Neuron (in vitro differentiated cells): ENCODE measurements around the gene SIT1.

ENCODE experiments used
- H2AFZ ChIP-seq: one replicate; pipeline ENCODE4 v1.6.1; 2013; ENCODE audit warnings: low read depth, mild to moderate bottlenecking, inconsistent platforms, low read length, moderate library complexity
- H3K27me3 ChIP-seq: one replicate; pipeline ENCODE4 v1.6.1; 2013; ENCODE audit warnings: low read length; ENCODE audit not compliant: insufficient read depth
- H3K36me3 ChIP-seq: one replicate; pipeline ENCODE4 v1.6.1; 2013; ENCODE audit warnings: low read length; ENCODE audit not compliant: insufficient read depth
- H3K4me1 ChIP-seq: one replicate; pipeline ENCODE4 v1.6.1; 2013; ENCODE audit warnings: low read length; ENCODE audit not compliant: insufficient read depth
- H3K4me3 ChIP-seq: 2 replicates; pipeline ENCODE4 v1.5.1; 2013; ENCODE audit warnings: mild to moderate bottlenecking, low read length, moderate library complexity
- H3K9me3 ChIP-seq: one replicate; pipeline ENCODE4 v1.6.1; 2013; ENCODE audit warnings: low read length

SIT1 gene

DNA sequence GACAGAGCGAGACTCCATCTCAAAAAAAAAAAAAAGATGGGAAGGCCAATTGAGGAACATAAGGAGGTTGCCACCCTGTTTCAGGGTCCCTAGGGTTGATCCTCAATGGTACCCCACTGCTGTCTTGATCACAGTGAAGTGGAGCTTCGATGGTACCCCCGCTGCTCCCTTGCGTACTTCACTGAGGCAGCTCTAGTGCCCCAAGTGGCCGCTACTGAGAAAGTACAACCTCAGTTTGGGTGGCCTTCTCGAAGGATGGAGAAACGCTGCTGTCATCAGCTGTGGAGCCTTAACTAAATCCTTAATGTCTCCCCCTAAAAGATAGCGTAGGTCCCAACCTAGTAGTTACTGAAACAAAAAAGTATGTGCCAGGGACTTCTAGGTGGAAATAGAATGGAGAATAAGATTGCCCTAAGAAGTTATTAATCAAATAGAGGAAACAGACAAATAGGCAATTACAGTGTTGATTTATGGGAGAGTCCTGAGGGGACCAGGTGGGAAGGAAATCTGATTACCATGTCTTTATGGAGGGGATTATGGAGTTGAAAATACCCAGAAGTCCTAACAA, 39.4 kb downstream of the SIT1 start:
- no peaks in the 10 kb centered on the region for H3K9me3 ChIP-seq
- peaks cover 22% of the 10 kb centered on the region for H3K36me3 ChIP-seq
- H3K4me1 ChIP-seq = peaks cover under 1% of the 10 kb centered on the region
- no peak overlapping the region for H2AFZ ChIP-seq
- no peak overlapping the region for H3K4me3 ChIP-seq
- H3K27me3 ChIP-seq = peaks cover 20% of the 10 kb centered on the region

DNA sequence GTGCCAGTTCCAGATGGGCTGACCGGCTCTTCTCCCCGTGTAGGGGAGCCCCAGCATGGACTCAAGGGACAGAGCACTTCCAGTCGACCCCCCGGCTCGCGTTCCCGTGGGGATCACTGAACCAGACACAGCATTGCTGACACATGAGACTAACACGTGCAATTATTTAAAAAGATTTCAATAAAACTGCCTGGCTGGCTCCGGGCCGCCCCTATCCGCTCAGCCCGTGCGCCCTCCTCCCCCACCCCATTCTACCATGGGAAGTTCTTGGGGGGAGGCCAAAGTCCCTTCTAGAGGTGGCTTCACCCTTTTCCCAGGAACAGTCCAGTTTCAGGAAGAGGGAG, 40.9 kb downstream of the SIT1 start:
- no peak overlapping the region for H3K4me3 ChIP-seq
- no peak overlapping the region for H2AFZ ChIP-seq
- H3K4me1 ChIP-seq = peaks cover 7% of the 10 kb centered on the region
- peaks cover 5% of the 10 kb centered on the region for H3K27me3 ChIP-seq
- peaks cover 22% of the 10 kb centered on the region for H3K36me3 ChIP-seq
- H3K9me3 ChIP-seq = no peaks in the 10 kb centered on the region

DNA sequence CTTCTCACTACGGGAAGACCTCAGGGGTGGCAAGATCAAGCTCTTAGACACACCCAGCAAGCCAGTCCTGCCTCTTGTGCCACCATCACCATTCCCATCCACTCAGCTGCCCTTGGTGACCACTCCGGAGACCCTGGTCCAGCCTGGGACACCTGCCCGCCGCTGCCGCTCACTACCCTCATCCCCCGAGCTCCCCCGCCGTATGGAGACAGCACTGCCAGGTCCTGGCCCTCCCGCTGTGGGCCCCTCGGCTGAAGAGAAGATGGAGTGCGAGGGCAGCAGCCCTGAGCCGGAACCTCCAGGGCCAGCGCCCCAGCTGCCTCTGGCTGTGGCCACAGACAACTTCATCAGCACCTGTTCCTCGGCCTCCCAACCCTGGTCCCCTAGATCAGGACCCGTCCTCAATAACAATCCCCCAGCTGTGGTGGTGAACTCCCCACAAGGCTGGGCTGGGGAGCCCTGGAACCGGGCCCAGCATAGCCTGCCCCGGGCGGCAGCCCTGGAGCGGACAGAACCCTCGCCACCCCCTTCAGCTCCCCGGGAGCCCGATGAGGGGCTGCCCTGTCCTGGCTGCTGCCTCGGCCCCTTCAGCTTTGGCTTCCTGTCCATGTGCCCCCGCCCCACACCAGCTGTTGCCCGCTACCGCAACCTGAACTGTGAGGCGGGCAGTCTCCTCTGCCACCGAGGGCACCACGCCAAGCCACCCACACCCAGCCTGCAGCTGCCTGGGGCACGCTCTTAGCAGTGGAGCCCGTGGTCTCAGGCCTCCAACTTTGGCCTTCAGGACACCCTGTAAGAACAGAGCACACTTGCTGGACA, 41.5 kb downstream of the SIT1 start:
- Histone ChIP-seq H2AFZ (no peak overlapping the region), H3K4me3 (no peak overlapping the region), H3K27me3 (no peaks in the 10 kb centered on the region), H3K9me3 (no peaks in the 10 kb centered on the region), H3K36me3 (peaks cover 22% of the 10 kb centered on the region), H3K4me1 (peaks cover 13% of the 10 kb centered on the region)

DNA sequence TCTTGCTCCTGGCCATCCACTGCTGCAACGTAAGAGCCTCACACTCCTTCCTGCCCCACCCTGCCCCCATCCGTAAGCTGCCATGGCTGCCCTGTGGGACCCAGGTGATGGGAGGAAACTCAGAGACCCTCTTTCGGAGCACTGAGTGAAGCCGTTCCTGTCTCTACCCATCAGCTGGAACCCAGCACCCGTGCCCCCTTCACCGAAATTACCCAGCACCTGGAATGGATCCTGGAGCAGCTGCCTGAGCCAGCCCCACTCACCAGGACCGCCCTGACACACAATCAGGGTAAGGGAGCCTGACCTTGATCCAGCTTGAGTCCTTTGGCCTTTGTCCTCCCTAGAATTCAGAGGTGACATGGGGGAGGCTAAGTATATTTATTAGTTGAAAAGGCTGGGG, 42.5 kb downstream of the SIT1 start:
- peaks cover 18% of the 10 kb centered on the region for H3K4me1 ChIP-seq
- H3K9me3 ChIP-seq = no peaks in the 10 kb centered on the region
- H3K27me3 ChIP-seq = no peaks in the 10 kb centered on the region
- no peak overlapping the region for H3K4me3 ChIP-seq
- H3K36me3 ChIP-seq = peaks cover 22% of the 10 kb centered on the region
- H2AFZ ChIP-seq = no peak overlapping the region

DNA sequence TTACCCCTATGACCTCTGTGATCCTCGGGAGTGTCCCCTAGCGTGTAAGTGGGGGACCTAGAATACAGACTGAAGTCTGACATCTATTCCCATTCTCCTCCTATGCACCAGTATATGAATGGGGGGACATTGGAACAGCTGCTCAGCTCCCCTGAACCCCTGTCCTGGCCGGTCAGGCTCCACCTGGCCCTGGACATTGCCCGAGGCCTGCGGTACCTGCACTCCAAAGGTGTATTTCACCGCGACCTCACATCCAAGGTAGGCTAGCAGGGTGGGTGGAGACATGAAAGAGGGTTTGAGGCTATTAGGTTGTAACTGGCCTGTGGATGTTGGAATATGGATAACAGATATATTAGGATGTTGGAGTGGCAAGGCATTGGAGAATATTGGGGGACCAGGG, 44.0 kb downstream of the SIT1 start:
- Histone ChIP-seq H3K27me3 (no peaks in the 10 kb centered on the region), H3K36me3 (peaks cover 22% of the 10 kb centered on the region), H3K4me3 (peak overlapping the region; percentile 59), H3K9me3 (no peaks in the 10 kb centered on the region), H2AFZ (no peak overlapping the region), H3K4me1 (peaks cover 18% of the 10 kb centered on the region)

DNA sequence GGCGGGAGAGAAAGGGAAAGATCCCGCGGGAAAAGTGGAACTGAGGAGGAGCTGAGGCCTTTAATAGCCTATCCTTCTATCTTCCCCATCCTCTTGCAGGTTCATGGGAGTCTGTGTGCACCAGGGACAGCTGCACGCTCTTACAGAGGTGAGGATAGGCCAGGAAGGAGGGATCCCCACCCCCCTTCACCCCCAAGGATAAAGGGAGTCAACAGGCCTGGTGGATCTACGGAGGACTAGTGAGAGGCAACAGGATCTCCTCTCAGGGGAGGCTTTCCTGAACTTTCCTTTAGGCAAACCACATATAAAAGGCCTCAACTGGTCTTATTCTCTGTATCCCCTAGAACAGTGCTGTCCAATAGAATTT, 44.6 kb downstream of the SIT1 start:
- no peaks in the 10 kb centered on the region for H3K27me3 ChIP-seq
- H3K4me1 ChIP-seq = peaks cover 18% of the 10 kb centered on the region
- H3K9me3 ChIP-seq = no peaks in the 10 kb centered on the region
- H3K4me3 ChIP-seq = peak overlapping the region; percentile 59
- H2AFZ ChIP-seq = no peak overlapping the region
- peaks cover 22% of the 10 kb centered on the region for H3K36me3 ChIP-seq

DNA sequence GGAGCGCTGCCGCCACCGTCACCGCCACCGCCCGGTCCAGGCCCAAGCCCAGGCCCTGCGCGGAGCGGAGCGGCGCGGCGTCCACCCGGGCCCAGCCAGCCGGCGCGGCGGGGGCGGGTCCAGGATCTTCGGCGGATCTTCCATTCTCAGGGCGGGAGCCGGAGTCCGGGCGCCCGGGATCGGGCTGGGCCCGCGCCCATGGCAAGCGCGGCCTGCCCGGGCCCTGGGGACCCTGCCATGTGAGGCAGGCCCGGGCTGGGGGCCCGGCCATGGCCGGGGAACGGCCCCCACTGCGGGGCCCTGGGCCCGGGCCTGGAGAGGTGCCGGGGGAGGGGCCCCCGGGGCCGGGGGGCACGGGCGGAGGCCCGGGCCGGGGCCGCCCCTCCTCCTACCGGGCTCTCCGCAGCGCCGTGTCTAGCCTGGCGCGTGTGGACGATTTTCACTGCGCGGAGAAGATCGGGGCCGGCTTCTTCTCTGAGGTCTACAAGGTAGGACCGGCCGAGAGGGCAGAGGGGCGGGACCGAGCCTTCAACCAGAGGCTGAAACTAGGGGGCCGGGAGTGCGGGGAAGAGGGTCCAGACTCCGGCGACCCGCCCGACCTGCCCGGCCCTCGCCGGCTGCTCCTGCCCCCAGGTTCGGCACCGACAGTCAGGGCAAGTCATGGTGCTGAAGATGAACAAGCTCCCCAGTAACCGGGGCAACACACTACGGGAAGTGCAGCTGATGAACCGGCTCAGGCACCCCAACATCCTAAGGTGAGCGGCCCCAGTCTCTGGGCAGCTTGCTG, 45.2 kb downstream of the SIT1 start:
- H3K27me3 ChIP-seq = no peaks in the 10 kb centered on the region

DNA sequence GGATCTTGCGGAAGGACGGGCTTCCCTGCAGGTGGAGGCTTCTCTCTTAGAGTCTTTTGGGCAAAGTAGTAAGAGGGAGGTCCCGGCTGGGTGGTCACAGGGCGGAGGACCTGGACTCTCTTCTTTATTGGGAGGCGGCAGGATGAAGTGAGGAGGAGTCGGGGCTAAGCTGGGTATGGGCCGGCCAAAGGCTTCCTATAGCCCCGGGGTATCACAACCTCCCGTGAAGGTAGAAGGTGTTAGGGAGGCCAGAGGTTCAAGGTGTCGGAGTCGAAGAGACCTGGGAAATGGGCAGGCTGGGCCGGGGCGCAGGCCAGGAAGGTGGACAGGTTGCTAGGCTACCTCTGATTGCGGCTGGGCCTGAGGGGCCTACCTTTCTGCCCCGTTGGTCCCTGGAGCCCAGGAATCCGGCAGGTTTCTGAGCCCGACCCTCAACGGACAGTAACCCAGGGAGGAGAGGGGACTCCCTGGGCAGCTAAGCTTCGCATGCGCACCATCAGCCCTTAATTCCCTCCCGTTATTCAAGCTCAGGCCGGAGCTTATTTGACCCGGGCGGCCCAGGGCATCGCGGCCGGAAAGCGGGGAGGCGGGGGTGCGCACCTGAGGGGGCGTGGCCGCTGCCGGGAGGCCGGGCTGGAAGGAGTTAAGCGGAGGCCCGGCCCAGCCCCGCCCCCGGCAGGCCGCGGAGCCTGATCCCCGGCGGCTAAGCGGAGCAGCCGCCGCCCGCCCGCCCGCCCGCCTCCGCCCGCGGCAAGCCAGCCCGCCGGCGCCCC, 46.0 kb downstream of the SIT1 start, which contains the start of gene TESK1:
Gene TESK1 (plus strand): TSS at position 685 of the 773 bp plus-strand sequence. CDS start 358 bp downstream, outside the sequence.
- peak within 1 kb of the TSS; percentile 59 for H3K4me3 ChIP-seq
- no peaks in the 10 kb centered on the region for H3K9me3 ChIP-seq
- peaks cover 17% of the 10 kb centered on the region for H3K36me3 ChIP-seq
- H3K27me3 ChIP-seq = no peaks in the 10 kb centered on the region
- H2AFZ ChIP-seq = peak within 1 kb of the TSS; percentile 55
- peaks cover 18% of the 10 kb centered on the region for H3K4me1 ChIP-seq

More for the DNA sequence above, 45.2 kb downstream of the SIT1 start:
- Histone ChIP-seq H3K9me3 (no peaks in the 10 kb centered on the region), H2AFZ (no peak overlapping the region), H3K36me3 (peaks cover 22% of the 10 kb centered on the region), H3K4me1 (peaks cover 18% of the 10 kb centered on the region), H3K4me3 (peak overlapping the region; percentile 59)

DNA sequence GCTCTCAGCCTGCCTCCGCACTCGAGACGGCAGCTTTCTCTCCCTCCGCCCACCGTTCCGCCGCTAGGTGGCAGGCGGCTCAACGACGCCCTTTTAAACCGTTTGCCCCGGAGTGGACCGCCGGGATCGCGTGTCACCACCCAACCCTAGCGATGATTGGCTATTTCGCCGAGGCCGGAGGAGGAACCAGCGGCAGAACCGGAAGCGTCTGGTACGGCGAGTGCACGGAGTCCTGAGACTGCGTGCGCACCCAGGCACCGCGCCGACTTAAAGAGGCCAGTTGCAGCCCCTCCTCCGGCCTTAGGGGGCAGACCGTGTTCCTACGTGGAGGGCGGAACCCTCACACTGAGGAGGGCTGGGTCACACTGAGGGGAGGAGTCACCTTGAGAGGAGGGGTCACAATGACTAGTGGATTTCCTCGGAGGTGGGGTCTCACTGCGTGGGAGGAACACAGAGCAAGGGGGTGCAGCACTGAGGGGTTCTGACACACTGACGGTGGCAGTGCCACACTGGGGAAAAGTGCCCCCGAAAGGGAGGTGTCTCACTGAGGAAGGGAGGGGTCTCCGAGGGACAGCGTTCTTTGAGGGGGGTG, 46.6 kb downstream of the SIT1 start:
- H3K36me3 ChIP-seq = peaks cover 12% of the 10 kb centered on the region
- no peaks in the 10 kb centered on the region for H3K9me3 ChIP-seq
- H3K4me3 ChIP-seq = peak overlapping the region; percentile 59
- peak overlapping the region; percentile 55 for H2AFZ ChIP-seq
- H3K4me1 ChIP-seq = peaks cover 18% of the 10 kb centered on the region
- H3K27me3 ChIP-seq = no peaks in the 10 kb centered on the region

DNA sequence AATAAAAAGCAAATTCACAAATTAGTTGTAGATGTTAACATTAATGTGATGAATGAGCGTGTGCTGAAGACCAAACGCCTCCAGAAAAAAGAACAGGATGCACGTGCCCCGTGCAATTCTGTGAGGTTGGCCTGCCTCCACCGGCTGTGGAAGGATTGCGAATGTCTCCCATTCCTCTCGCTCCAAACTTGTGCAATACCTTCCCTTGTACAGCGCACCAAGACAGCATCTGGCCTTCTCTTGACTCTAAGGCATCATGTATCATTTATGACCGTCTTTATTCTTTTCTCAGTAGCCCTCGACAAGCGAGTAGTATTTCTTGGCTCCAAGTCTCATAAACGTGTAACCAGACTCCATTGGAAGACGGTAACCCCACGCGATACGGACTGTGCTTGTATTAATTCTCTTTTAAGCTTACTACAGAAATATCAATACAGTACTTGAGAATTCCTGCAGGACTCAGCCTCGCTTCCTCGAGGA, 47.2 kb downstream of the SIT1 start:
- H3K4me1 ChIP-seq = peaks cover 18% of the 10 kb centered on the region

DNA sequence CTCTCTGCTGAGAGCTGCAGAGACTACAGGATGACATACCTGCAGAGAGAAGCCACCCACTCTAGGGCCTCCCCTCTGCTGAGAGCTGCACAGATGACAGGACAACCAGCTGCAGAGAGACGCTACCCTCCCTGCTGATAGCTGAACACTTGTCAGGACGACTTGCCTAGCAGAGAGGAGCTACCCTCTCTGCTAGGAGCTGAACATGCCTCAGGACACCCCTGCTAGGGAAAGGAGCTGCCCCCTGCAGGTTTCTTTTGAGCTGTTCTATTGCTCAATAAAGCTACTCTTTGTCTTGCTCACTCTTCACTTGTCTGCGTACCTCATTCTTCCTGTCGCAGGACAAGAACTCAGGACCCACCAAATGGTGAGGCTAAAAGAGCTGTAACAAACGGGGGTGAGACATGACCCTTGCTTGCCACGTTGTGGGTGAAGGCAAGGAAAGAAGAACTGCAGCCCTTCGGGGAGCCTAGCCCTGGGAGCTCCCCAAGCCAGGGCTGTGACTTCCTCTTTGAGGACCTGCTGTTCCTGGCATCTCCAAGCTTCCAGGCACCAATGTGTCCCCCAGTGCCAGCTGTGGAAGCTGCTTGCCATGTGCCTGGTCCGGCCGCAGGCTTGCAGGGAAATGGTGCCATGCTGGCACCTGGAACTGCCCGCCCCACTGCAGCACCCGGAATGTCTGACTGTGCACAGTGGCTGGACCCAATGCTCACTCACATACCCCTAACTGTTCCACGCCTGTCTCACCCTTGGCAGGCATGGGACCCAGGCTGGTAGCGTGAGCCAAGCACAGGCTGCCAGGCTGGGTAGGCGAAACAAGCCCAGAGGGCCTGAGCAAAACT, 50.7 kb downstream of the SIT1 start:
- Histone ChIP-seq H3K4me1 (peaks cover 12% of the 10 kb centered on the region), H3K36me3 (no peaks in the 10 kb centered on the region), H3K4me3 (no peak overlapping the region), H2AFZ (no peak overlapping the region), H3K9me3 (no peaks in the 10 kb centered on the region), H3K27me3 (no peaks in the 10 kb centered on the region)

More for the DNA sequence above, 47.2 kb downstream of the SIT1 start:
- no peaks in the 10 kb centered on the region for H3K9me3 ChIP-seq
- peaks cover 6% of the 10 kb centered on the region for H3K36me3 ChIP-seq
- no peaks in the 10 kb centered on the region for H3K27me3 ChIP-seq
- peak overlapping the region; percentile 56 for H3K4me3 ChIP-seq
- H2AFZ ChIP-seq = peak overlapping the region; percentile 33
